AG08396 (cell line): Measurements from ENCODE around the gene TRIM7.
"Not testable (repeated sequence)": the region's sequence is repeated elsewhere in the genome, so short reads cannot be mapped to it uniquely, and the experiment has no call there.

Source experiments
- DNase-seq: peaks from one replicate; pipeline ENCODE4 v3.0.0; 2012; ENCODE audit warnings: low spot score, mixed read lengths

TRIM7 gene

GRCh38 chr5:181233088-181233800 lies 28.2 kb upstream of the TRIM7 start:
- DNase-seq: no peak

- DNase-seq: no peak
Measured at GRCh38 chr5:181232593-181232992, 27.6 kb upstream of the TRIM7 start.

- DNase-seq: no peak
Measured at GRCh38 chr5:181231432-181231831, 26.4 kb upstream of the TRIM7 start.

DNA sequence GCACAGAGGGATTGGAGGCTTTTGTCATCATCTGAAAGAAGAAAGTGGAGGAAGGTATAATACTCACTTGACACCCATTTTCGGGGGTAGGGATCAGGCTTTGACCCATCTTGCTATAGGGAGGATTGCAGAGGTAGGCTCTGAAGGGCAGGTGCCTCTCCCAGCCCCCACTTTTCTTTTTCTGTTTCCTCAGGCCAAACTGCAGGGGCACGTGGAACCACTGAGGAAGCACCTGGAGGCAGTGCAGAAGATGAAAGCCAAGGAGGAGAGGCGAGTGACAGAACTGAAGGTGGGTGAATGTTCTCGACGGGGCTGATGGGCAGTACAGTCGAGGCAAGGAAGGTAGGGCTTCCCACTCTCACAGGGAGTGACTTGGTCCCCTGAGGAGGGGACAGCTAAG lies 25.6 kb upstream of the TRIM7 start:
- DNase-seq: no peak

GRCh38 chr5:181229996-181230395 lies 25.0 kb upstream of the TRIM7 start:
- no peak for DNase-seq

- DNase-seq: no peak
Measured at GRCh38 chr5:181224390-181225229, 19.6 kb upstream of the TRIM7 start.

- DNase-seq: no peak
Measured at GRCh38 chr5:181223729-181224389, 18.9 kb upstream of the TRIM7 start.

DNA sequence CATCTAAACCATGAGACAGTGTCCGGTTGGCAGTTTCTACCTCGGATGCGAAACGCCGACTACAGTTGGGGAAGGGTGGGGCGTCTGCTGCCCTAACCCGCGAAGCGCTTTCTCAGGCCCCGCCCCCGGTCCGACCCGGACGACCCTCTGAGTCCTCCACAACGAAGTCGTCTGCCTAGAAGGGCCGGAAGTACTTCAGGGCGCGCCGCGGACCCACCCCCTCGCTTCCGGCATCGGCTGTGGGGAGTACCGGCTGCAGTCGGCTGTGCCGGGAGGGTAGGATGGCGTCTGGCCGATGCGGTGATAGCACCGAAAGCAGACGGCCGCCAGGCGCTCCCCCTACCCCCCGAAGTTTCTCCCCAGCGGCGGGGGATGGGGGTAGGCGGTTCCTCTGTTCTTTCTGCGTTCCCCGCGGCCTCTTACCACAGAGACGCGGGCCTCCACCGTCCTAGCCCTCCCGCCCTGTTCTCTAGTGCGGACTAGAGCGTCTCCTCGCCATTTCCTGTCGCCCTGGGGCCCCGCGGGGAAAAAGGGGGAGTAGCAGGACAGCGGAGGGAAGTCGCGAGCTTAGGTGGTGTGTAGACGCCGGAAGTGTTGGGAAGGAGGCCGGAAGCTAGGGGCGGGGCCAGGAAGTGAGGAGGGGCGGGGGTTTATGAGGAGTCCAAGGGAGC lies 18.2 kb upstream of the TRIM7 start, which contains the start of gene TRIM41:
Gene TRIM41, plus strand, starts transcription at position 224 of the 671 bp plus-strand sequence. CDS start 719 bp downstream, outside the sequence.
- DNase-seq: peak; percentile 92

DNA sequence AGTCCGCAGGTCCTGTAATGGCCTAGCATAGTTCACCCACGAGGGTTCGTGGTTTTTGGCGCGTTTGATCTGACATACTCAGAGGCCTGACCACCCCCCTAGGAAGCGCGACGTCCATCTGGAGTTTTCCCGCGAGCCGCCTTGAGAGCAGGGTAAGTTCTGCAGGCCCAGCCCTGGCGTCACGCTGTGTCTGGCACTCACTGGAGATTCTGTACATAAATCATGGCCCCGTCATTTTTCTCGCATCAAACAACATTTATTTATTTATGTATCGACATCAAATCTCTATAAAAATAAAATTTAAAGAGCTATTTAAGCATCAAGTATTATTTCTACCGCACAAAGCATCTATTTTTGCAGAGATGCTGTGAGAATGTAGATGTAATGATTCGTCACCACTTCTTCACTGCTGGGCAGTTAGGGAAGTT lies 17.6 kb upstream of the TRIM7 start:
- no peak for DNase-seq

GRCh38 chr5:181221792-181222629 lies 17.0 kb upstream of the TRIM7 start:
- DNase-seq: peak; percentile 82

- no peak for DNase-seq
Measured at GRCh38 chr5:181221105-181221791, 16.3 kb upstream of the TRIM7 start.

GRCh38 chr5:181220178-181220515 lies 15.2 kb upstream of the TRIM7 start:
- no peak for DNase-seq

- no peak for DNase-seq
Measured at GRCh38 chr5:181219262-181220177, 14.5 kb upstream of the TRIM7 start.

DNA sequence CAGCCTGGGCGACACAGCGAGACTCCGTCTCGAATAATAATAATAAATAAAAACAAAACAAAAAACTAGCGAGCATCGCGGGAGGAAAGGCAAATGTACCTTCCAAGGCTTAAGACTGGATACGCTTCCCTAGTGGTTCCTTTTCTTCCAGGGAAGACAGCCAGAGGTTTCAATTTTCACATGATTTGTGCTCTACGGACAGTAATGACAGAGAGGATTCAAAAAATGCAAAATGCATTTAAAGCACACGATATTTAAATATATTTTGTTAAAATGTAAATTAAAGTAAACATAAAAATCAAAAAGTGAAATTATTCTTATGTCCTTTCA lies 13.8 kb upstream of the TRIM7 start:
- DNase-seq: no peak

DNA sequence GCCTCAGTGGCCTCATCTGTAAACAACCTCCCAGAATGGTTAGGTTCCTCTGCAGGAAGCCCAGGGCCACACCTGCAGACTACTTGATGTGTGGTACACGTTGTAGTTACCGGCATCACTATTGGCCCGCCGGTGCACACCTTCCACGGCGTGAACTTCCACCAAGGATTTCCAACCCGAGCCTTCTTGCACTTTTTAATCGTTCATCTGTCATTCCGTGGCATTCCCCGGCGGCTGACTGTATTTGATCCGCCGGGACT lies 12.7 kb upstream of the TRIM7 start:
- no peak for DNase-seq

DNA sequence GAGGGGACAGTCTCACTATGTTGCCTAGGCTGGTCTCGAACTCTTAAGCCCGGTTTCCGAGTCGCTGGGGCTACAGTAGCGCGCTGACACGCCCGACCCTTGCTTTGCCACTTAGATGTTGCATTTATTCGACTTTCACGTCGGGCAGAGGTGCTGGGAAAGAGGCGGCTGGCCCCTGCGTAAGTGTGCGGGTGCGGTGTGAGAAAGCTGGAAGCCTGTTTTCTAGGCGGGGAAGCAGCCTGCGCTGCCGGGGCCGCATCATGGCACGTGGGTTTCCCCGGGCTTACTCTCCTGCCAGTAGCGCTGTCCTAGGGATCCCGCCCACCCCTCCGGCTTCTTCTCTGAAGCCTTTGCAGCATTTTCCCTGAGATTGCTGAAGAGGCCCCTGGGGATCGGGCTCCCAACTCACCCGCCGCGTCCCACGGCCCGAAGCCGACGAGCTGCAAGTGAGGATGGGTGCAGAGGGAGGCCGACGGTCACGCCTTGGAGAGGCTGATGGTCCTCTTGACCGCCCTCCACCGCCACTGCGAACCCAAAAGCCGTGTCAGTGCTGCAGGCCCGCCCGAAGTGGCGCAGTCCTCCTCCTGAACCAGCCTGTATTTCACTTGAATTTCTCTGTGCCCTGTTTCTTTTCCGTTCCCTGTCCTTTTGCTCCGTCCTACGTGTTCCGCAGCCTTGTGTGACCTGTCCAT lies 12.3 kb upstream of the TRIM7 start:
- no peak for DNase-seq

DNA sequence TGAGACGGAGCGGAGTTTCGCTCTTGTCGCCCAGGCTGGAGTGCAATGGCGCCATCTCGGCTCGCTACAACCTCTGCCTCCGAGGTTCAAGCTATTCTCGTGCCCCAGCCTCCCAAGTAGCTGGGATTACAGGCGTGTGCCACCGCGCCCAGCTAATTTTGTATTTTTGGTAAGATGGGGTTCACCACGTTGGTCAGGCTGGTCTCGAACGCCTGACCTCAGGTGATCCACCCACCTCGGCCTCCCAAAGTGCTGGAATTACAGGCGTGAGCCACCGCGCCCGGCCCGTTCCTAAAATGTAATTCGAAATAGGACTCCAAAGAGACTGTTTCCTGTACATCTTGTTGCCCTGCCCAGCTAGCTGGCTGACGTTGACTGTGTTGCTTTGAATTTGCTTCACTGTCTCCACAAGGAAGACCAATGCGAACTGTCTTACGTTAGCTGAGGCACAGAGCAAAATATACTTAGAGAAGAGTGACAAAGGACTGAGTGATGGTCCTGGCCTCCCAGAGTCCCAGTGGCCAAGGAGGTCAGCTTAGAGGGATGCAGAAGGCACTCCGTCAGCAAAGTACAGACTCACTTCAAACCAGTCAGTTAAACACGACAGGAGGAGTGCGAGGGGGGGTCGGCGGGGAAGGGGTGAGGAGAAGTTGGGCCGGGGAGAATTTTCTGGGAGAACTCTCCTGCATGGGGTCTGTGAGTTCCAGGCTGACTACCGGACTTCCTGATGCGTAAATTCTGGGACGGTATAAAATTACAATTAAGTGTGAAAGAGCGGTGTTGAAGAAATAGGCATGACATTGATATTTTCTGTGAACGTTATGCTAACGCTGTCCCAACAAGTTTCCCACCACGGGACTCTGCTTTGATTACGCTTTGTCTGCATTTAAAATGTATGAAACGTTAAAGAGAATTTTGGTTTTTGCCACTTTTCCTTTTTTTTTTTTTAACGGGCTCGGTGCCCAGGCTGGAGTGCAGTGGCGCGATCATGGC lies 11.3 kb upstream of the TRIM7 start:
- no peak for DNase-seq

GRCh38 chr5:181214249-181214648 lies 9.3 kb upstream of the TRIM7 start:
- DNase-seq: not testable (repeated sequence)
